Activated CD8-positive, alpha-beta memory T cell treated with anti-CD3 and anti-CD28 coated beads, Interleukin-2, amount 50 U/mL, for 1 hour (primary cell): ENCODE results near the gene TPRG1L.

Source experiments
- DNase-seq: peaks from one replicate; pipeline ENCODE4 v3.0.0-alpha.2; 2020; ENCODE audit errors: extremely low read depth

Gene TPRG1L

DNA sequence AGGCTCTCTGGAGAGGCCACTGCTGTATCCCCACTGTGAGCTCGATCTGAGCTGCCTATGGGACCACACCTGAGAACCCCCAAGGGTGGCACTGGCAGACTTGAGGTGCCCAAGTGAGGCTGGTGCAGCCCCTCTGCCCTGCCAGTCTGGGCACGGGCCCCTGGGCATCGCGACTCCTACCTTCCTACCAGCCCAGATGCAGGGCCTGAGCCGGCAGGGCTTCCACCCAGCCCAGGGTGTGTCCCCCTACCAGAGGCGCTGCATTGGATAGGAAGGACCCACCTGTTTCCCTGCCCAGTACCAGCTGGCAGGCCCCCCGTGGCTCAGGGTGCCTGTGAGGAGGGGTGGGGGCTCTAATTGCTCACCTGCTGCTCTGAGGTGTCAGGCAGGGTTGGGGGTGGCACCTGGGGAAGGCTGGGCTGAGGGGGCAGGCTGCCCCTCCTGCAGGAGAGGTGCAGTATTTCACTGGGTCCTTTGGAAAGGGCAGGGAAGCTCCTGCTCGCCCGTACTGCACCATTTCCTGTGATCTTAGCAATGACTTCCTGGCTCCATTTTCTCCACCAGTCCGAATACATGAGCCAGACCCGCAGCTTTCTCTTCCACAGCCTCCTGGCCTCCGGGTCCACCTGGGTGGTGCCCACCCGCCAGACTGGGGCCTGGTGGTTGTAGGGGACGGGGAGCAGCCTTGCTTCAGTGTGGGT, 39.3 kb downstream of the TPRG1L start:
- DNase-seq: no peak

DNA sequence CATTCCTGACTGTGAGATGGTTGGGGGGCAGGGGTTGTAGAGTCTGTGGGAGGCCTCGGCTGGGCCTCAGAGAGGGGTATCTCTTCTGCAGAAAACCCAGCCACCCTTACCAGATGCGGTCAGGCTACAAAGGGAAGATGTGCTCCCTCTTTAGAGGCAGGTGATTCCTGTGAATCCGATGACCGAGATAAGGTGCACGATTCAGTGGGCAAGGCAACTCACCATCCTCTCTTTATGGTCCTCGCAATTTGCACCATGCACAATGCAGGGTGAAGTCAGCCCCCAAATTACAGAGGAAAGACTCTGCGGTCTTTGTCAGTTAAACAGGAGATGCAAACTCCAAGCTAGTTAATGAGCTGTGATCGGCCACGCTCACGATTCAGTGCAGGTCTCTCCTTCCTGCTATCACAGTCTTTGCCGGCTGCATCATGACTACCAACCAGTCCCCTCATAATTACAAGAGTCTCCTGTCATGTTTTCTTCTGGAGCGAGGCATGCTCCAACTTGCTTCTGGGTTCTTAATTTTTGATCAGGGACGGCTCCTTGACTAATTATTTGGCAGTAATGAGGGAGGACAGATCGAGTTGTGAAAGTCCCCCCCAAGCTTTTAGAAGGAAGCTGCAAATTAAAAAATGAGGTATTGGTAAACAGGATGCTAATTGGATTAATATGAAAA, 40.0 kb downstream of the TPRG1L start:
- no peak for DNase-seq

DNA sequence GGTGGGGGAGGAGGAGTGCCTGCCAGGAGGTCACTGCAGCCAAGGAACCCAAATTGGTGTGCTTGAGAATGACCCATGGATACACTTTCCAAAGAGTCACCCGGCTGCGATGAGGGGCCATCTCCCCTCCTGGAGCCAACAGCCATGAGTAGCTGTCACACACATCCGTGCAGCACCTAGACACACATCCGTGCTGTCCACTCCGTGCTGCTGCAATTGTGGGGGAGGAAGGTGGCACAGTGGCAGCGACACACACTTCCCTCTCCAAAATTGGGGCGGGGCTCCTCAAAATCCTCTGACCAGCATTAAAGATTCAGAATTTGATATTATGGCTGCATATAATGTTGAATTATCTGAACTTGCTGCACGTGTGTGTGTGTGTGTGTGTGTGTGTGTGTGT, 43.3 kb downstream of the TPRG1L start:
- no peak for DNase-seq

DNA sequence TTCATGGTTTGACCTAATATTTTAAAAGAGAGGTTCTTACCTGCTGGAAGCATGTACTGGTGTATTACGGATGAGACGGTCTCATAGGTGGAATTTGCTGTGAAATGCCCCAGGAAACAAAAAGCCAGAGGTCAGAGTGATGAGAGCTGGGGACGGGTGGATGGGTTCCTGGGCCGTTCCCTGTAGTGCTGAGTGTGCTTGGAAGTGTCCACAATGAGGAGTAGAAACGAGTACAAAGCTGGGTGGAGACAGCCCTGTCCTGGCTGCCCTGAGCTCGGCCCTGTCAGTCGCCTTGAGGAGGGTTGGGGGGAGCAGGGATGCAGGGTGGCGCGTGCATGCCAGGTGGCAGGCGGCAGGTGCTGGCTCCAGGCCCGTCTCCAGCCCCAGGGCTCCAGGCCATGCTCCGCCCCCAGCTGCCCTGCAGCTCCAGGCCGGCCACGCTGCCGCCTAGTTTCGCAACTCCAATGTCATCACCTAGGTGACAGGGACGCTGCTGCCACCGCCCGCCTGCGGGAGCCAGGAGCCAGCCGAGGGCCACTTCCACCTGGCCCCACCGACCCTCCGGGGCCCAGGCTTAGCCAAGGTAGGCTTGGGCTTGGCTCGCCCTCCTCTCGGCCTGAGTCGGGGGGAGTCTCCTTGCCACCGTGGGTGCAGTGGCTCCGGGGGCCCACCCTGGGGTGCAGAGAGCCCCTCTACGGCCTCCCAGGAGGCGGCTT, 43.9 kb downstream of the TPRG1L start:
- no peak for DNase-seq

DNA sequence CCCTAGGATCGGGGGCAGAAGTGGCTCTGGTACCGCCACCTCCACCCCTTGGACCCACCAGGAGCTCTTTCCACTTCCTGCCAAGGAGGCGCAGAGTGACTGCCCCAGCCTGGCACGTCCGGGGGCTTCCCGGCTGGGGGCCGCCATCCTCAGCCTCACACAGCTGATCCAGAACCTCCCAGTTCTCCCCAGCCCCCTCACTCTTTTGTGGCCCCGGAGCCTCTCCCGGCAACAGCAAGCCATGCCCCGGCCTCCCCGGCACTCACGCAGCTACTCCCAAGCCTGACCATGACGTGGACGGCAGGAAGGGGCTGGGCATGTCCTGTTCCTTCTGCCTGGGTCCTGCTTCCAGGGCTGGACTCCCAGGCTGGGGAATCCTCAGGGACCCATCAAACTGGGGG, 44.6 kb downstream of the TPRG1L start:
- DNase-seq: no peak

DNA sequence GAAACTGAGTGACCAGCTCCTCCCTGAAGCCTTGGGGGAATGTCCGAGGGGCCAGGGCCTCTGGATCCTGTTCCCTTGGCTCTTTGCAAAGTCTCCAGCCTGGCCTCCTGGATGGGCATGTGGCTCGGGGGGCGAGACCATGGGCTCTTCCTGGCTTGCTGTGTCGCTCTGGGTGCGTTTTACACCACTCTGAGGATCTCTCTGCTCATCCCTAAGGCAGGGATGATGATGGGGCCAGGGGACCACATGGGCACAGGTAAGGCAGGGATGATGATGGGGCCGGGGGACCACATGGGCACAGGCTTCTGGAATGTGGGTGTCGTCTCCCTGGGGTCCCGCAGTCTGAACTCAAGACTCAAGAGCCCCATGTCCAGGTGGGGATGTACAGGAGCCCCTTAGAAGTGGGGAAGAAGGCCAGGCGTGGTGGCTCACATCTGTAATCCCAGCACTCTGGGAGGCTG, 45.2 kb downstream of the TPRG1L start:
- no peak for DNase-seq

DNA sequence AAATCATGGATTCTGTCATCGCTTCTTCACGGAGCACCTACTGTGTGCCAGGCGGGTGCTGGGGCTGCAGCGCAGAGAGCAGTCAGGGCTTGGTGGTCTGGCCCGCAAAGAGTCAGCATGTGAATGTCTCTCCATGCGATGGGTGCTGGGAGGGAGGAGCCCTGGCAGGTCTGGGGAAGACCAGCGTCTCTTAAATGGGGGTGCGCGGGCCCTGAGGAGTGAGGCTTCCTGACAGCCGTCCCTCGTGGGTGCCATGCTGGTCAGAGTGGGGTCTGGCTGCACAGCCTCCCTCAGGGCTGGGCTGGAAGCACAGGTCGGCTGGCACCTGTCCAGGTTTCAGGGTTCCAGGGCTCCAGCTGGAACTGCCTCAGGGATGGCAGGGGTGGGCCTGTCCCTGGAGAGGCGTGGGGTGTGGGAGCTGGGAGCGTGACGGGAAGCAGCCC, 46.0 kb downstream of the TPRG1L start:
- no peak for DNase-seq

DNA sequence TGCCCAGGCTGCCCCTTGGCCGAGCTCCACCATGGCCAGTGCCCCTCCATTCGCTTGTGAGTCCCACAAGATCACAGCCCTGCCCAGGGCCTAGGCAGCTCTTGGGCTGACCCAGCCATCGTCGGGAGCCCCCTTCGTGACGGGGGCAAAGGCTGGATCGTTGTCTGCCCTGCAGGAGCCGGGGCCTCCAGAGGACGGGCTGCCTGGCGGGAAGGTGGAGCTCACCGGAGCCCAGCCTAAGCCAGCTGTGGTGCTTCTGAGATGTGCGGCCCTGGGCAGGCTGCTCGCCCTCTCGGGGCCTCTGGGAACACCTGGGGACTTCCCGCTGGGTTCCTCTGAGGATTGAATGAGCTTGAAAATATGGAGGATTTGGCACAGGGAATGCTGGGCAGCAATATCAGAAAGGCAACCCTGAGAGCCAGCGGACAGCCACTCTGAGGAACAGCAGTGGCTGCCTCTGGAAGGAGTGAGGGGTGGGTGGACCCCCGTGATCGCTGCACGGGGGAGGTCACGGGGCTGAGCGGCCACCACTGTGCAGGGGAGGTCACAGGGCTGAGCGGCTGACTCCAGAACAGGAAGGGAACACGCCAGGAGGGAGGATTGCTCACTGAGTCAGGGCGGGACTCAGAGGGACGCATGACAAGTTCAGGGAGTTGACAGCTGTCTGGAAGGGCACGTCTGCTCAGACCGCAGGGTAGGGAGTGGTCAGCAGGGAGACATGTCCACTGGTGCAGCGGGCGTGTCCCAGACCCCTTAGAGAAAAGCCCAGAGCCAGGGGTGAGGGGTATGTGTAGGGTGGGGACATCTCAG, 46.8 kb downstream of the TPRG1L start:
- DNase-seq: no peak

DNA sequence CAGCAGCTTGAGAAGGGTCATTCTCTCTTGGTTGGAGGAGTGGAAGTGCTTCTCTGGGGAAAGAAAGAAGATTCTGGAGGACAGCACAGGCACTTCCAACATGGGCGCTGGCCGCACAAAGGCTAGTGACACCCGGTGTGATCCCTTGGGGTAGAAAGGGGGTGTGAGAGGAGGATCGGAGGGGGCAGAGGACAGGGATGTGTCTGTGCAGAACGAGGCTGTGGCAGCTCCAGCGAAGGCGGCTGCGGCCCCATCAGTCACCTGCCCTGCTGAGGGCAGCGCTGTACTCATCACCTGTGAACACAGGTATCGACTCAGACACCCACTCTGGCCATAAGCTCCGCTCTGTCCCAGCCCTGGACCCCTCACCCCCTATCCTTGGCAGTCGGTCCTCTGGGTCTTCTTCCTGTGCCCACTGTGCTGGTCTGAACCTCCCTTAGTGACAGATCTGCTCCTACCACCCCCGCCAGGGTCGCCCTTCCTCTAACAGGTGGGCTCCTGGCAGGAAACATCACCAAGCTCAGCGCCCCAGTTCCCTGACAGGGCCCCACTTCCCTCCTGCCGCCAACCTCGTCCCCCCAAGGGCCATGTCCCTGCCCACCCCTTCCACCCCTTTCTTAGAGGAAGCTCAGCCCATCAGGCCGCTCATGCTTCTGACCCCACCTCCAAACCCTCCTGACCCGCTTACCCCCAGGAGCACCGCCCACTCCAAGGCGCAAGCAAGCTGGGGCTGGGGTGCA, 47.6 kb downstream of the TPRG1L start:
- no peak for DNase-seq

DNA sequence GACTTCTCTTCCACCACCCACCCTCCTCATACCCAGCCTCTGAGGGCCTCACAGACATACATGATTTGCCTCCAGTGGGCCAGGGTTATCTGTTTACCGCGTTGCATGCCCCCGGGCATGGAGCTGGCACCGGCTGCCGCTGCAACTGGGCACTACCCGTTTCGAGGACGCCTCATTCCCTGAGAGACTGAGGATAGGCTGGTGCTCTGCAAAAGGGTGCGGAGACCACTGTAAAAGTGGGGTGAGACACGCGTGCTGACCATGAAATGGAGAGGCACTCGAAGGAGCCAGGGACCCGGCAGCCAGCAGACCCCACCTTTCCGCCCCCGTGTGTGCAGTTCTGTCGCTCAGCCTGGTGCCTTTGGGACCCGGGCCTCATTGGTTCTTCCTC, 48.2 kb downstream of the TPRG1L start:
- no peak for DNase-seq

DNA sequence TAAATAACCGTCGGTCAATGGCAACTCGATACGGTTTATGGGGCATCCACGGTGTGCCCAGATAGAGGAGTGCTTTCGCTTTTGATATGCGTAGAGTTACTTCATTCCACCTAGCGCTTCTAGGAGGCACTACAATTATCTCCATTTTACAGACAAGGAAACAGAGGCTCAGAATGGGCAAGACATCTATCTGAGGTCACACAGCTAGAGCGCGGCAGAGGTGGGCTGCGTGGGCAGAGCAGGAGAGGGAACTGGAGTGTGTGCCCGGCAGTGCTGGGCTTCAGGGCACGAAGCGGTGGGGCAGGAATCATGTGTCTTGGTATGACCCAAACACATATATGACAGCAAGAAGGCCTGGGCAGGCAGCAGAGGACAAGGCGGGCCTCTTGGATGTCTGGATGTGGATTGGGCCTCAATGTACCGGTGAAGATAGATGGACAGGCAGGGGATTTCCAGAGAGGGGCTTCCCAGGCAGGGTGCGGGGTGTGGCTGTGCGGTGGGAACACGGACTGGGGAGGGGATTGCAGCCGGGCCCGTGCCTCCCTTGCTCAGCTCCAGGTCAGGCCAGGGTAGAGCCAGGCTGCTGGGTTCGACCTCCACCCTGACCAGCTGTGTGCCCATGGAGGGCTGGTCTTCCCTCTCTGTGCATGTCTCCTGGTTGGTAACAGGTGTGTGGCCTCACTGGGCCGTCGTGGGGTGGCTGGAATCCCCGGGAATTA, 48.7 kb downstream of the TPRG1L start:
- no peak for DNase-seq

DNA sequence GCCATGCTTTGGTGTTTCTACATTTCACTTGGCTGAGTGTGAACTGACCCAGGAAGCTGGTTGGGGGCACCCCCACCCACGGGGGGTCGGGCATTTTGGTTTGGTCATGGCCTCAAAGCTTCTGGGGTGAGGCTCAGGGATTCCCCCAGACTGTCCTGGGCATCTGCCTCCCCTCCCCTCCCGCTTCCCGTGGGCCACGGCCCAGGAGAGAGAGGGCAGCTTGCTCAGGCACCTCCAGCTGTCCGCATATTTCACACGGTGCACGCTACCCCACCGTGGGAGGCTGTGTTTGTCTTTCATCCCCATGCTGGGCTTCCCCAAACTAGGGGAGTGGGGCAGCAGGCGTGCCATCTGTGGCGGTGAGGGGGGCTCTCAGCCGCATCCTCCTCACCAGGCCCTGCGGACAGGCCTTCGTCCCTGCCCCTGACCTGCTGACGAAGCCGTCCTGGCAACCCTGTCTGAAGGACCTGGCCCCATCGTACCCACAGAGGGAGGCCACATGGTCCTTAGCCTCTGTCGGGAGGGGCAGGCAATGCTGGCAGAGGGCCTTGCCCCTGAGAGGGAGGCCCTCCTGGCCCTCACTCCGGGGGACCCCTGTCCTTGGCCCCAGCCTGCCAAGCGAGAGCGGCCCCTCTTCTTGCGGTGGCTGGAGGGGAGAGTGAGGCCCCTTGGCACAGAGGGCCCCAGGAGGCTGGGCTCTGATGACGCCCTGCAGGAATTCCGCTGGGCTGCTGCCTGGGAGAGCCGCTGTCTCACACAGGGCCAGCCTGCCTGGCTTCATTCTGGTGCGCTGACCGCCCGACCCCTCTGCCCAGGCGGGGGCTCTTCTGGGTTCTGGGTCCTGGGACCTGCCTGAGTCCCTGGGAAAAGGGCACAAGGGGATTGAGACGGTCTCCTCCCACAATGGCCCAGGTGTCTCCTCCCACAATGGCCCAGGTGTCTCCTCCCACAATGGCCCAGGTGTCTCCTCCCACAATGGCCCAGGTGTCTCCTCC, 49.6 kb downstream of the TPRG1L start:
- DNase-seq: no peak

DNA sequence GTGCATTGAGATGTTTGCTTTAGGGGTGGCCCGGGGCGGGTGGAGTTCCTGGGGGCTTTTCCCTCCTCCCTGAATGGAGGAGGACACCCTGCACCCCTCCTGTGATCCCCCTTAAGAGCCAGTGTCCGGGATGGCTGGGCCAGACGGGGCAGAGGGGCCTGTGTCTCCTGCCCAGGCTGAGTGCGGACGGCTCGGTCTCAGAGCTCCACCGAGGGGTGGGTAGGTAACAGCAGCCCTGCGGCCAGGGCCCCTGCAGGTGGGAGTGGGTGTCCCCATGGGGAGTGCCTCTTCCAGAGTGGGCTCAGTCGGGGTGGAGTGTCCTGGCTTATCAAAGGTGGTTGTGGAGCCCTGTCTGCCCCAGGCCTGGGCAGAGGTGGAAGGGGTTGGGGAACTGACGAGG, 50.6 kb downstream of the TPRG1L start:
- no peak for DNase-seq

DNA sequence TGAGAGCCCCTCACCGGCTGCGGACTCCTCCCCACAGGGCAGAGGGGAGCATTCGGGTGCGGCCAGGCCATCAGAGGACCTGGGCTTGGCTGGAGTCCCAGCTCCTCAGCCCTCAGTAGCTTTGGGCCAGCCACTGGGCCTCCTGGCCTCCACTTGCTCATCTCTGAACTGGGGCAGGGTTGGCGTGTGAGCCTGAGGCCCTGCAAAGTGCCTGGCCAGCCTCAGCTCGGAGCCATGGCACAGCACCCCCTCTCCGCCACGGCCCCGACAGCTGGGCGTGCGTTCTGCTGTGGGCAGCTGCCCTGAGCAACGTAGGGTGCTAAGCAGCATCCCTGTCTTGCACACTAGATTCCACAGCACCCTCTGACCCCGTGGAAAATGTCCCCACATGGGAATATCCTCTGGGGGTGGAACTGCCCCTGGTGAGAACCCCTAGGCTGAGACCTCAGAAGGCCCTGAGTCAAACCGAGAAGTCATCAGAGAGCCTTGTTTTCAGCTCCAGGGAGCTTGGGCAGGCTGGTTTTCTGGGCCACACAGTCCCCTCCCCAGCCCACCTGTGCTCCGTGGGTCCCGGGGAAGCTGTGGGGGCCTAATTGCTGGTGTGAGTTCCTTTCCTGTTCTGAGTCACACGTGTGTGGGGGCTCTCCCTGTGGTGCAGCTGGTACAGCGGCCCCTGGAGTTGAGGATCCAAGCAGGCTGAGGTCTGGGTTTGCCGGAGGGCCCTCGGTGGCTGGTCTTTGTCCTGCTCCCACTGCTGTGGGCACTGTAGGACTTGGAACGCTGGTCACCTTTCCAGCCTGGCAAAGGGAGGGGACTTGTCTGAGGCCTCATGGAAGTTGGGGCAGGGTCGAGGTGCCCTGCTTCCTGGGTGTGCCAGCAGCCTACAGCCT, 52.0 kb downstream of the TPRG1L start:
- DNase-seq: no peak

DNA sequence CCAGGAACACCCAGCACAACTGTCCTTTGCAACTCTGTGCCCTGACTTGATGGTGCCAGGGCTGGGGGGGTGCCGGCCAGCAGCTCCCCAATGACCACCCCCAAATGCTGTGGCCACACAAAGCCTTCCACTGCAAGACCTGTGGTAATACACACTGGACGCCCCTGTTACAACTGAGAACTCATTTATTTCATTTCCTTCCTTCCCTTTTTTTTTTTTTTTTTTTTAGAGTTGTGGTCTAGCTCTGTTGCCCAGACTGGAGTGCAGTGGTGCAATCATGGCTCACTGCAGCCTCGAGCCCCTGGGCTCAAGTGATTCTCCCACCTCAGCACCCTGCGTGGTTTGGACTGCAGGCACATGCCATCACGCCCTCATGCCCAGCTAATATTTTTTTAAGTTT, 52.7 kb downstream of the TPRG1L start:
- no peak for DNase-seq

DNA sequence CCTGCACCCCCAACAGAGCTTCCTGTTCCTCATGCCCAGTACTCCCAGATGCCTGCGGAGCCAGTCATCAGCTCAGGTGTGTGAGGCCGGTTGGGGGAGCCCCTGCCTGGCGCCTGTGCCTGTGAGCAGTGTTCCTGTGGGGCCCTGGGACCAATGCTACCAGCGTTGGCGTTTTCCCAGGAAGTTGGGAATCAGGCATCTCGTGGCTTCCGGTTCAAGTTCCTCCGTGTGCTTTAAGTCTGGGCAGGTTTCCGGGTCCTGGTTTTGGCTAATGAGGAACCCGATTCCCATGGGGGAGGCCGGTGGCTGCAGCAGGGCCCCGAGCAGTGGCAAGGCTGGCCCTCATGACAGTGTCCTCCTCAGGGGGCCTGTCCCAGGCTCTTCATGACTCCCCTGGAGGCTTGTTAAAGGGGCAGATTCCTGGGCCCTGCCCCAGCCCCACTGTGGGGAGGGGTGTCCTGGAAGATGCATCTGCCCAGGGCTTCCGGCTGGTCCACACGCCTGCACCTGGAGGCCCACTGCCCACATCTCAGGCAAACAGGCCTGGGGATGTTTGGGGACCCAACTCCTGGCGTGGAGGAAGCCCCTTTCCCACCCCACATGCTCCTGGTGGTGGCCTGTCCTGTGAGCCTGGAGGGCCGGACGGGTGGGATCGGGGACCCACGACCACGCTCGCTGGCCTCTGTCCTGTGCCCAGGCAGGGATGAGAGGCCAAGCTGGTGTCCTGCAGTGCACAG, 53.7 kb downstream of the TPRG1L start:
- DNase-seq: no peak

DNA sequence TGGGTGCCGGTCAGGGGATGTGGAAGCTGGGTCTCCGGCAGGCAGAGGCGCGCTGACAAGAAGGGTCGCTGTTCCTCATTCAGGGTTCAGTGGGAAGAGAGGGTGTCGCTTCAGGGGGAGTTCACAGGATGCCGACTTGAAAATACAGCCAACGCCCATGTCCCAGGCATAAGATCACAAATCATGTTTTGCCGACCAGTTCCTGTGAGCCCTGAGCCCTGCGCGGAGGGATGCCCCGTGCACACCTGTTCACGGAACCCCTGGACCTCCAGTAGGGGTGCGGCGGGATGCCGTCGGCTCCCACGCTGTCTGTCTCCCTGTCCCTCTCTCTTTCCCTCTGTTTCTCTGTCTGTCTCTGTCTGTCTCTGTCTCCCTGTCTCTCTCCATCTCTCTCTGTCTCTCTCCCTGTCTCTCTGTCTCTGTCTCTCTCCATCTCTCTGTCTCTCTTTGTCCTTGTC, 54.3 kb downstream of the TPRG1L start:
- DNase-seq: no peak
